Measurements from ENCODE around the gene PLXDC1.

The PLXDC1 gene

GRCh38 chr17:39151150-39151942 is at the start of gene PLXDC1:
Gene PLXDC1, minus strand, starts transcription at chr17:39151637. Its CDS starts 200 bp downstream, at chr17:39151437.
- DNase-seq (ENCODE audit: low read depth) = no peak

- DNase-seq (ENCODE audit: low read depth) = no peak
Measured at GRCh38 chr17:39200957-39201510, 49.6 kb upstream of the PLXDC1 start.

GRCh38 chr17:39200070-39200879 is 48.8 kb upstream of the PLXDC1 start, which contains the start of gene RPL19:
Gene RPL19, plus strand, starts transcription at chr17:39200283. Its CDS starts 62 bp downstream, at chr17:39200345.
- peak; percentile 69 for DNase-seq (ENCODE audit: low read depth)

- DNase-seq (ENCODE audit: low read depth) = peak; percentile 75
Measured at GRCh38 chr17:39199820-39200069, 48.3 kb upstream of the PLXDC1 start.

- DNase-seq (ENCODE audit: low read depth) = no peak
Measured at GRCh38 chr17:39198186-39198566, 46.7 kb upstream of the PLXDC1 start.

GRCh38 chr17:39197380-39198185 is 46.1 kb upstream of the PLXDC1 start, which contains the start of gene CACNB1:
Gene CACNB1, minus strand, starts transcription at chr17:39197669. Its CDS starts 174 bp downstream, at chr17:39197495.
- DNase-seq (ENCODE audit: low read depth) = peak; percentile 50

- no peak for DNase-seq (ENCODE audit: low read depth)
Measured at GRCh38 chr17:39196808-39197291, 45.4 kb upstream of the PLXDC1 start.

- no peak for DNase-seq (ENCODE audit: low read depth)
Measured at GRCh38 chr17:39196241-39196807, 44.9 kb upstream of the PLXDC1 start.

- DNase-seq (ENCODE audit: low read depth) = no peak
Measured at GRCh38 chr17:39195568-39196160, 44.2 kb upstream of the PLXDC1 start.

GRCh38 chr17:39194985-39195524 is 43.6 kb upstream of the PLXDC1 start:
- DNase-seq (ENCODE audit: low read depth) = no peak

GRCh38 chr17:39194089-39194984 is 42.9 kb upstream of the PLXDC1 start:
- DNase-seq (ENCODE audit: low read depth) = no peak

- DNase-seq (ENCODE audit: low read depth) = no peak
Measured at GRCh38 chr17:39193346-39193745, 41.9 kb upstream of the PLXDC1 start.

GRCh38 chr17:39192901-39193300 is 41.5 kb upstream of the PLXDC1 start:
- DNase-seq (ENCODE audit: low read depth) = no peak

- no peak for DNase-seq (ENCODE audit: low read depth)
Measured at GRCh38 chr17:39191750-39192510, 40.5 kb upstream of the PLXDC1 start.

GRCh38 chr17:39187152-39187830 is 35.9 kb upstream of the PLXDC1 start:
- no peak for DNase-seq (ENCODE audit: low read depth)

GRCh38 chr17:39186481-39187002 is 35.1 kb upstream of the PLXDC1 start:
- no peak for DNase-seq (ENCODE audit: low read depth)

- no peak for DNase-seq (ENCODE audit: low read depth)
Measured at GRCh38 chr17:39183720-39184119, 32.3 kb upstream of the PLXDC1 start.

- DNase-seq (ENCODE audit: low read depth) = no peak
Measured at GRCh38 chr17:39183045-39183444, 31.6 kb upstream of the PLXDC1 start.
